ENCODE results near the gene BRSK2. TPM values are rescaled to one million over a fixed set of nuclear protein-coding genes. Genes with fewer than 3 reads are reported as not detected.
A peak's percentile ranks its signal among the peaks of the same experiment; 100 is the strongest.

BRSK2 gene
- total and polyA plus RNA-seq, 4 donors = 0.55 to 1.0 (median 0.62) TPM

GRCh38 chr11:1371026-1371325 lies 18.8 kb upstream of the BRSK2 start:
- H3K27ac ChIP-seq (ENCODE audit: low read depth in 1 of 2, low read length in 2 of 2) = no peak overlapping the region
- ATAC-seq (ENCODE audit: low FRiP score) = no peak
- H3K4me1 ChIP-seq (ENCODE audit: control insufficient read depth in 1 of 2, insufficient read depth in 2 of 2, low read length in 2 of 2) = no peaks in the 10 kb centered on the region
- intact Hi-C loops (cut with DNase I) = no loop called here
- DNase-seq = no peak
- no peaks in the 10 kb centered on the region for H3K27me3 ChIP-seq (ENCODE audit: control insufficient read depth in 1 of 2, insufficient read depth in 2 of 2, low read length in 1 of 2)
- no peaks in the 10 kb centered on the region for H3K36me3 ChIP-seq (ENCODE audit: control insufficient read depth in 1 of 2, insufficient read depth in 2 of 2, low read length in 1 of 2)
- no peak overlapping the region for H3K4me3 ChIP-seq (ENCODE audit: low read length in 2 of 2)
- 94 to 95% methylated on average over 11 of the region's 11 CpGs for WGBS, 2 donors
- H3K9me3 ChIP-seq (ENCODE audit: control insufficient read depth, low read length) = no peaks in the 10 kb centered on the region

GRCh38 chr11:1371377-1371776 lies 18.4 kb upstream of the BRSK2 start:
- intact Hi-C loops (cut with DNase I) = no loop called here
- WGBS, 2 donors = 93 to 94% methylated on average over 13 of the region's 13 CpGs
- ATAC-seq (ENCODE audit: low FRiP score) (no peak), DNase-seq (peak in 1 of 2 donors; percentile 27)
- Histone ChIP-seq H3K36me3 (ENCODE audit: control insufficient read depth in 1 of 2, insufficient read depth in 2 of 2, low read length in 1 of 2) (no peaks in the 10 kb centered on the region), H3K4me3 (ENCODE audit: low read length in 2 of 2) (no peak overlapping the region), H3K27ac (ENCODE audit: low read depth in 1 of 2, low read length in 2 of 2) (no peak overlapping the region), H3K4me1 (ENCODE audit: control insufficient read depth in 1 of 2, insufficient read depth in 2 of 2, low read length in 2 of 2) (no peaks in the 10 kb centered on the region), H3K9me3 (ENCODE audit: control insufficient read depth, low read length) (no peaks in the 10 kb centered on the region), H3K27me3 (ENCODE audit: control insufficient read depth in 1 of 2, insufficient read depth in 2 of 2, low read length in 1 of 2) (no peaks in the 10 kb centered on the region)

- Histone ChIP-seq H3K4me3 (ENCODE audit: low read length in 2 of 2) (no peak overlapping the region), H3K36me3 (ENCODE audit: control insufficient read depth in 1 of 2, insufficient read depth in 2 of 2, low read length in 1 of 2) (no peaks in the 10 kb centered on the region), H3K4me1 (ENCODE audit: control insufficient read depth in 1 of 2, insufficient read depth in 2 of 2, low read length in 2 of 2) (no peaks in the 10 kb centered on the region), H3K27ac (ENCODE audit: low read depth in 1 of 2, low read length in 2 of 2) (no peak overlapping the region), H3K9me3 (ENCODE audit: control insufficient read depth, low read length) (no peaks in the 10 kb centered on the region), H3K27me3 (ENCODE audit: control insufficient read depth in 1 of 2, insufficient read depth in 2 of 2, low read length in 1 of 2) (no peaks in the 10 kb centered on the region)
- ATAC-seq (ENCODE audit: low FRiP score) (no peak), DNase-seq (peak in 1 of 2 donors; percentile 73)
- intact Hi-C loops (cut with DNase I) = no loop called here
- WGBS, 2 donors = 90 to 92% methylated on average over 12 to 26 of the region's 26 CpGs
Observed at GRCh38 chr11:1371836-1372465, 17.8 kb upstream of the BRSK2 start.

- WGBS, 2 donors = 89 to 96% methylated on average over 8 of the region's 8 CpGs
- no peak for ATAC-seq (ENCODE audit: low FRiP score)
- H3K36me3 ChIP-seq (ENCODE audit: control insufficient read depth in 1 of 2, insufficient read depth in 2 of 2, low read length in 1 of 2) = no peaks in the 10 kb centered on the region
- no peaks in the 10 kb centered on the region for H3K4me1 ChIP-seq (ENCODE audit: control insufficient read depth in 1 of 2, insufficient read depth in 2 of 2, low read length in 2 of 2)
- intact Hi-C loops (cut with DNase I) = no loop called here
- no peaks in the 10 kb centered on the region for H3K27me3 ChIP-seq (ENCODE audit: control insufficient read depth in 1 of 2, insufficient read depth in 2 of 2, low read length in 1 of 2)
- no peak overlapping the region for H3K4me3 ChIP-seq (ENCODE audit: low read length in 2 of 2)
- no peaks in the 10 kb centered on the region for H3K9me3 ChIP-seq (ENCODE audit: control insufficient read depth, low read length)
- no peak overlapping the region for H3K27ac ChIP-seq (ENCODE audit: low read depth in 1 of 2, low read length in 2 of 2)
- peak in 1 of 2 donors; percentile 64 for DNase-seq
Observed at GRCh38 chr11:1372660-1373059, 17.1 kb upstream of the BRSK2 start.

- intact Hi-C loops (cut with DNase I) = no loop called here
- Histone ChIP-seq H3K4me1 (ENCODE audit: control insufficient read depth in 1 of 2, insufficient read depth in 2 of 2, low read length in 2 of 2) (no peaks in the 10 kb centered on the region), H3K36me3 (ENCODE audit: control insufficient read depth in 1 of 2, insufficient read depth in 2 of 2, low read length in 1 of 2) (no peaks in the 10 kb centered on the region), H3K9me3 (ENCODE audit: control insufficient read depth, low read length) (no peaks in the 10 kb centered on the region), H3K27me3 (ENCODE audit: control insufficient read depth in 1 of 2, insufficient read depth in 2 of 2, low read length in 1 of 2) (no peaks in the 10 kb centered on the region), H3K4me3 (ENCODE audit: low read length in 2 of 2) (no peak overlapping the region), H3K27ac (ENCODE audit: low read depth in 1 of 2, low read length in 2 of 2) (no peak overlapping the region)
- ATAC-seq (ENCODE audit: low FRiP score) = no peak
- 67 to 73% methylated on average over 22 of the region's 22 CpGs for WGBS, 2 donors
- DNase-seq = peak in 1 of 2 donors; percentile 66
Observed at GRCh38 chr11:1373536-1374214, 16.1 kb upstream of the BRSK2 start.

- intact Hi-C loops (cut with DNase I) = no loop called here
- 88 to 91% methylated on average over 23 to 25 of the region's 25 CpGs for WGBS, 2 donors
- H3K9me3 ChIP-seq (ENCODE audit: control insufficient read depth, low read length) = no peaks in the 10 kb centered on the region
- DNase-seq (peak in 1 of 2 donors; percentile 69), ATAC-seq (ENCODE audit: low FRiP score) (no peak)
- H3K27ac ChIP-seq (ENCODE audit: low read depth in 1 of 2, low read length in 2 of 2) = no peak overlapping the region
- no peaks in the 10 kb centered on the region for H3K4me1 ChIP-seq (ENCODE audit: control insufficient read depth in 1 of 2, insufficient read depth in 2 of 2, low read length in 2 of 2)
- no peak overlapping the region for H3K4me3 ChIP-seq (ENCODE audit: low read length in 2 of 2)
- H3K36me3 ChIP-seq (ENCODE audit: control insufficient read depth in 1 of 2, insufficient read depth in 2 of 2, low read length in 1 of 2) = no peaks in the 10 kb centered on the region
- no peaks in the 10 kb centered on the region for H3K27me3 ChIP-seq (ENCODE audit: control insufficient read depth in 1 of 2, insufficient read depth in 2 of 2, low read length in 1 of 2)
Observed at GRCh38 chr11:1375161-1375954, 14.4 kb upstream of the BRSK2 start.

- H3K4me3 ChIP-seq (ENCODE audit: low read length in 2 of 2) = no peak overlapping the region
- 90% methylated on average over 17 of the region's 17 CpGs for WGBS, 2 donors
- no peaks in the 10 kb centered on the region for H3K36me3 ChIP-seq (ENCODE audit: control insufficient read depth in 1 of 2, insufficient read depth in 2 of 2, low read length in 1 of 2)
- H3K4me1 ChIP-seq (ENCODE audit: control insufficient read depth in 1 of 2, insufficient read depth in 2 of 2, low read length in 2 of 2) = no peaks in the 10 kb centered on the region
- DNase-seq (peak; percentile 41 to 67), ATAC-seq (ENCODE audit: low FRiP score) (no peak)
- H3K27me3 ChIP-seq (ENCODE audit: control insufficient read depth in 1 of 2, insufficient read depth in 2 of 2, low read length in 1 of 2) = no peaks in the 10 kb centered on the region
- no peak overlapping the region for H3K27ac ChIP-seq (ENCODE audit: low read depth in 1 of 2, low read length in 2 of 2)
- intact Hi-C loops (cut with DNase I) = no loop called here
- H3K9me3 ChIP-seq (ENCODE audit: control insufficient read depth, low read length) = no peaks in the 10 kb centered on the region
Observed at GRCh38 chr11:1375955-1376258, 13.8 kb upstream of the BRSK2 start.

- peak; percentile 38 to 61 for DNase-seq
- ATAC-seq (ENCODE audit: low FRiP score) = no peak
- Histone ChIP-seq H3K9me3 (ENCODE audit: control insufficient read depth, low read length) (no peaks in the 10 kb centered on the region), H3K4me1 (ENCODE audit: control insufficient read depth in 1 of 2, insufficient read depth in 2 of 2, low read length in 2 of 2) (no peaks in the 10 kb centered on the region), H3K27ac (ENCODE audit: low read depth in 1 of 2, low read length in 2 of 2) (no peak overlapping the region), H3K27me3 (ENCODE audit: control insufficient read depth in 1 of 2, insufficient read depth in 2 of 2, low read length in 1 of 2) (no peaks in the 10 kb centered on the region), H3K36me3 (ENCODE audit: control insufficient read depth in 1 of 2, insufficient read depth in 2 of 2, low read length in 1 of 2) (no peaks in the 10 kb centered on the region), H3K4me3 (ENCODE audit: low read length in 2 of 2) (no peak overlapping the region)
- intact Hi-C loops (cut with DNase I) = no loop called here
- WGBS, 2 donors = 58 to 66% methylated on average over 14 of the region's 14 CpGs
Observed at GRCh38 chr11:1377231-1377780, 12.4 kb upstream of the BRSK2 start.

Data from aorta (tissue), 5 donors.